Adrenal gland (tissue), 12 donors: ENCODE measurements around the gene UGT1A4. TPM values are rescaled to one million over a fixed set of nuclear protein-coding genes. Genes with fewer than 3 reads are reported as not detected.

Experiments
- DNase-seq, 7 donors: peaks; one replicate each; pipeline ENCODE4 v3.0.0-alpha.2; 2019 to 2020
- H3K27ac ChIP-seq, 5 donors: fragments of 200-600 bp; sonication (generic) in 4 of 5; 1 replicate in 3 of 5; 2 replicates in 2 of 5; pipeline versions ENCODE4 v1.5.1 to v1.8.0; 2016 to 2020; ENCODE audit warnings: mild to moderate bottlenecking in 1 of 5
- H3K27me3 ChIP-seq: fragments of 200-600 bp; 2 replicates; pipeline ENCODE4 v1.8.0; 2021
- H3K36me3 ChIP-seq, 2 donors: fragments of 200-600 bp; replicated peaks in 1 of 2; 1 replicate in 1 of 2; 2 replicates in 1 of 2; pipeline versions ENCODE4 v1.5.1 to v1.8.0; 2018 to 2022
- H3K4me1 ChIP-seq, 2 donors: fragments of 200-600 bp; replicated peaks in 1 of 2; 1 replicate in 1 of 2; 2 replicates in 1 of 2; pipeline versions ENCODE4 v1.5.1 to v1.8.0; 2018 to 2021
- H3K4me3 ChIP-seq, 4 donors: fragments of 200-600 bp; sonication (generic) in 3 of 4; one replicate each; pipeline ENCODE4 v1.5.1; 2016 to 2018
- H3K9me3 ChIP-seq, 3 donors: fragments of 200-600 bp; sonication (generic) in 1 of 3; replicated peaks in 1 of 3; 1 replicate in 2 of 3; 2 replicates in 1 of 3; pipeline versions ENCODE4 v1.5.1 to v1.8.0; 2016 to 2021
- POLR2A ChIP-seq, 2 donors: fragments of 450-650 bp; IDR thresholded peaks; one replicate each; pipeline ENCODE4 v1.6.1; 2017; ENCODE audit warnings: antibody characterized with exemption in 2 of 2, mild to moderate bottlenecking in 2 of 2, moderate library complexity in 1 of 2
- WGBS, 4 donors: extraction: QIAGEN DNeasy Blood & Tissue Kit in 2 of 4; methylation state at CpG; one replicate each; pipeline versions ENCODE4 v1.1.5 to v1.1.7; 2013 to 2017; 5-methylcytosine and 5-hydroxymethylcytosine counted together
- intact Hi-C, 2 donors: fragments of 100-400 bp; cut with DNase I; formaldehyde crosslinking; loops; one replicate each; pipeline versions ENCODE4 v1.14.1 to v1.15.0; 2022 to 2023
- polyA plus RNA-seq, 3 donors: library from polyadenylated mRNA; stranded (reverse); fragments of 200-250 nt in 2 of 3; fragments of 350-450 nt in 1 of 3; fragmentation: Illumina TruSeq in 1 of 3; extraction: RNeasy Lipid Tissue Mini Kit (QIAGEN cat#74804) in 1 of 3; gene quantifications; one replicate each; pipeline ENCODE4 v1.2.3, GENCODE V29; 2013 to 2014
- total RNA-seq, 9 donors: library from RNA; depleted of rRNA in 4 of 9; stranded (reverse); fragments of >200 nt in 4 of 9; fragments of 120-200 nt in 1 of 9; fragmentation: NEBNext Ultra II Directional in 1 of 9; extraction: Animal tissue kit (Norgen Biotek cat#: 25700) in 1 of 9; gene quantifications; one replicate each; pipeline versions ENCODE4 v1.1.0 to v1.2.4, GENCODE V29; 2013 to 2023
- TF ChIP-seq, protein P1 (sequence below), 6 experiments: fragments of 450-650 bp in 4 of 6; fragments of 200-600 bp in 2 of 6; sonication (generic) in 1 of 6; IDR thresholded peaks; 1 replicate in 5 of 6; 2 replicates in 1 of 6; pipeline versions ENCODE4 v1.5.1 to v1.8.0; 2016 to 2021; ENCODE audit warnings: antibody characterized with exemption in 6 of 6, mild to moderate bottlenecking in 2 of 6, moderate library complexity in 1 of 6
- donor health status: healthy with polysubstance abuse.
- donor health status: Bipolar disorder and iron deficiency.
- donor health status: DM: yes; HTN: yes; CAD: no.
- donor health status: DM: no; HTN: no; CAD: no.
- donor health status: DM: no; HTN: no; CAD: no.
- donor health status: DM: yes; HTN: yes; CAD: no.

Gene UGT1A4
- total and polyA plus RNA-seq, 12 donors = 0.36 TPM; not detected in 11

DNA sequence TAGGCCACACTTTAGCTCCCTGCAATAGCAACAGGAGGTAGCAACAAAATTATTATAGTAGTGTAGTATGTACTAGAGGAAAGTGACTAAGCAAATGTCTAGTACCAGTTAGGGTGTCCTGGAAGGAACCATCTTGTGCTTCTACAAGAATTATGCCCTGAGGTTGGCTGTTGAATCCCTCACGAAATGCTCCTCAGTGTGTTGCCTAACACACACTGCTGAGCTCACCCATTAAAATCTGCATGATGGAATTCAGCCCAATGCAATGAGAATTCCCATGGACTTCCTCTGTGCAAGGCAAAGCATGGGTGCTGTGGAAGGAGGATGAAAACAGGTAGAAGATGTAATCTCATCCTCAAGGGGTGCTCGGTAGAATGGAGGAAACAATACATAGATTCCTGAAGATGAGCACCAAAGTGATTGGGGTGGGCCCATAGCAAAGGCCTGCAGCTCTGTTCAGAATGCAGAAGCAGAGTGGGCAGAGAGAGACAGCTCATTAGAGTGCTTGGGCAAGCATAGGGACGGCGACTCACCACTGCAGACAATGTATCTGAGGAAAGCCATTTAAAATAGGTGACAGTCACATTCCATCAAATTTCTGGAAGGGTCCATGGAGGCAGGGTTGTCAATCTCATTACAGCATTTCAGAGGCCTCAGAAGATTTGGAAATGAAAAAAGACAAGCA, 38.0 kb upstream of the UGT1A4 start:
- Histone ChIP-seq H3K4me3 (no peak overlapping the region), H3K9me3 (no peaks in the 10 kb centered on the region), H3K27ac (no peak overlapping the region), H3K4me1 (no peaks in the 10 kb centered on the region), H3K27me3 (peaks cover 7% of the 10 kb centered on the region), H3K36me3 (no peaks in the 10 kb centered on the region)
- intact Hi-C loops = no loop called here
- WGBS, 4 donors = 81 to 87% (median 84%) methylated on average over 4 of the region's 4 CpGs
- TF ChIP-seq, protein P1, sequence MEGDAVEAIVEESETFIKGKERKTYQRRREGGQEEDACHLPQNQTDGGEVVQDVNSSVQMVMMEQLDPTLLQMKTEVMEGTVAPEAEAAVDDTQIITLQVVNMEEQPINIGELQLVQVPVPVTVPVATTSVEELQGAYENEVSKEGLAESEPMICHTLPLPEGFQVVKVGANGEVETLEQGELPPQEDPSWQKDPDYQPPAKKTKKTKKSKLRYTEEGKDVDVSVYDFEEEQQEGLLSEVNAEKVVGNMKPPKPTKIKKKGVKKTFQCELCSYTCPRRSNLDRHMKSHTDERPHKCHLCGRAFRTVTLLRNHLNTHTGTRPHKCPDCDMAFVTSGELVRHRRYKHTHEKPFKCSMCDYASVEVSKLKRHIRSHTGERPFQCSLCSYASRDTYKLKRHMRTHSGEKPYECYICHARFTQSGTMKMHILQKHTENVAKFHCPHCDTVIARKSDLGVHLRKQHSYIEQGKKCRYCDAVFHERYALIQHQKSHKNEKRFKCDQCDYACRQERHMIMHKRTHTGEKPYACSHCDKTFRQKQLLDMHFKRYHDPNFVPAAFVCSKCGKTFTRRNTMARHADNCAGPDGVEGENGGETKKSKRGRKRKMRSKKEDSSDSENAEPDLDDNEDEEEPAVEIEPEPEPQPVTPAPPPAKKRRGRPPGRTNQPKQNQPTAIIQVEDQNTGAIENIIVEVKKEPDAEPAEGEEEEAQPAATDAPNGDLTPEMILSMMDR (IDR thresholded peaks at IDR 0.05) = no peak
- no peak for TF ChIP-seq POLR2A (IDR thresholded peaks at IDR 0.05)
- DNase-seq = no peak

DNA sequence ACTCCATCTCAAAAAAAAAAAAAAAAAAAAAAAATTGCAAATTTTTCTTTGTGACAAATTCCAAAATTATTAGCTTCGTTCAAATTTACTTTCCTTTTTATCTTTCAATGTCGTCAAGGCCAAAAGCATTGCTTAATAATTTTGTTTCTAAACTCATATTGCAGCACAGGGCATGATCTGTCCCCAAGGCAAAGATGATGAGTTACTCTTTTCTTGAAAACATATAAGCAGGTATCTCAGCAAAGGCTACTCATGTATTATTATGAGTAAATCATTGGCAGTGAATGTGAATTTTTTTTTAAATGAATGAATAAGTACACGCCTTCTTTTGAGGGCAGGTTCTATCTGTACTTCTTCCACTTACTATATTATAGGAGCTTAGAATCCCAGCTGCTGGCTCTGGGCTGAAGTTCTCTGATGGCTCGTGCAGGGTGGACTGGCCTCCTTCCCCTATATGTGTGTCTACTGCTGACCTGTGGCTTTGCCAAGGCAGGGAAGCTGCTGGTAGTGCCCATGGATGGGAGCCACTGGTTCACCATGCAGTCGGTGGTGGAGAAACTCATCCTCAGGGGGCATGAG, 36.9 kb upstream of the UGT1A4 start, which contains the start of gene UGT1A7:
Gene UGT1A7 (plus strand): TSS at position 381 of the 579 bp plus-strand sequence. CDS start 37 bp downstream, at position 418.
- Histone ChIP-seq H3K36me3 (no peaks in the 10 kb centered on the region), H3K9me3 (no peaks in the 10 kb centered on the region), H3K27me3 (peaks cover 7% of the 10 kb centered on the region), H3K4me1 (no peaks in the 10 kb centered on the region), H3K4me3 (no peak within 1 kb of the TSS), H3K27ac (no peak within 1 kb of the TSS)
- DNase-seq = peak in 1 of 7 donors; percentile 10
- WGBS, 4 donors = 51 to 60% (median 59%) methylated on average over 4 to 5 of the region's 5 CpGs
- no peak for TF ChIP-seq POLR2A (IDR thresholded peaks at IDR 0.05)
- TF ChIP-seq, protein P1 (IDR thresholded peaks at IDR 0.05) = no peak
- intact Hi-C loops = no loop called here

DNA sequence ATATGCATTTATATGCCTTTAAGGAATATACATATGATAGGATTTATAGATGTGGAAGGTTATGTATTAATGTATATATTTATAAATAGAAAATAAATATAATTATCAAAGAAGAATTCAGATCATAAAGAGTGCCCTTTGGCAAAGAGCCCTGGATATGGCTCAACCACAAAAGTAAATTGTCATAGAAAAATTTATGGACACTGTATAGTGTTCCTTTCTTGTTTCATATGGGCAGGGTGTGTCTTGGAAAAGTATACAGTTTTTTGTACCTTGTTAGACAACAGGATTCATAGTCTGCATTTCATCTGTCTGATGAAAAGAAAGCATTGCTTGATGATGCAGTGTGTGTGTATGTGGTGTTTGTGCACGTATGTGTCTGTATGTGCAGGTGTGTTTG, 33.9 kb upstream of the UGT1A4 start:
- Histone ChIP-seq H3K4me3 (no peak overlapping the region), H3K27ac (no peak overlapping the region), H3K36me3 (no peaks in the 10 kb centered on the region), H3K4me1 (no peaks in the 10 kb centered on the region), H3K27me3 (no peaks in the 10 kb centered on the region), H3K9me3 (no peaks in the 10 kb centered on the region)
- no peak for TF ChIP-seq POLR2A (IDR thresholded peaks at IDR 0.05)
- TF ChIP-seq, protein P1 (IDR thresholded peaks at IDR 0.05) = no peak
- DNase-seq = no peak
- WGBS, 4 donors = 71 to 83% (median 79%) methylated on average over 1 of the region's 1 CpG
- intact Hi-C loops = no loop called here

DNA sequence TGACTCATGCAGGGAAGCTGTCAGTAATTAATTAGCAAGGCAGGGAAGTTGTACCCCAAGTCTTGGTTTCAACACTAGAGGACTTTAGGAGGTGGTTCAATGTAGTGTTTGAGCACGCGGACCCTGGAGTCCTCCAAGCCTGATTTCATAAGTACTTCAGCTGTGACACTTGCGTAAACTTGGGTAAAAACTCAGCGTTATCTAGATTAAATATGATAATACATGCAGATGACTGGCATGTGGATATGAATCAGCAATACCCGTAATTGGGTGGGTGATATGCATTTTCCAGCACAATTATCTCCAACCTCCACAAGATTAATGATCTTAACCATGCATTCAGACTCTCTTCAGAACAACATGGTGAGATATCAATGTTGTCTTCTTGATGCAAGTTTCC, 31.6 kb upstream of the UGT1A4 start:
- Histone ChIP-seq H3K27ac (no peak overlapping the region), H3K36me3 (no peaks in the 10 kb centered on the region), H3K4me3 (no peak overlapping the region), H3K9me3 (no peaks in the 10 kb centered on the region), H3K4me1 (no peaks in the 10 kb centered on the region), H3K27me3 (no peaks in the 10 kb centered on the region)
- 72 to 88% (median 84%) methylated on average over 5 of the region's 5 CpGs for WGBS, 4 donors
- no peak for TF ChIP-seq POLR2A (IDR thresholded peaks at IDR 0.05)
- TF ChIP-seq, protein P1 (IDR thresholded peaks at IDR 0.05) = no peak
- no peak for DNase-seq
- intact Hi-C loops = no loop called here
